WERI-Rb-1 (cell line): ENCODE data around the gene SLC35G6.
"Not testable (repeated sequence)": the region's sequence is repeated elsewhere in the genome, so short reads cannot be mapped to it uniquely, and the experiment has no call there.

Experiments
- DNase-seq: peaks from one replicate; pipeline ENCODE4 v3.0.0-alpha.2; 2020
- H3K27ac ChIP-seq: fragments of 250-450 bp; sonication (Bioruptor Pico); 2 replicates; pipeline ENCODE4 v1.5.1; 2020; ENCODE audit warnings: mild to moderate bottlenecking, moderate library complexity
- H3K27me3 ChIP-seq: fragments of 250-450 bp; sonication (Bioruptor Pico); 2 replicates; pipeline ENCODE4 v1.5.1; 2021; ENCODE audit warnings: mild to moderate bottlenecking, low read depth, moderate library complexity; ENCODE audit not compliant: insufficient read depth, severe bottlenecking
- H3K36me3 ChIP-seq: fragments of 250-450 bp; sonication (Bioruptor Pico); 2 replicates; pipeline ENCODE4 v1.5.1; 2020; ENCODE audit warnings: mild to moderate bottlenecking, moderate library complexity
- H3K4me3 ChIP-seq: 2 replicates; pipeline ENCODE4 v1.5.1; 2011; ENCODE audit warnings: low read depth, mild to moderate bottlenecking, control low read depth, low read length
- H3K9me3 ChIP-seq: fragments of 250-450 bp; sonication (Bioruptor Pico); 2 replicates; pipeline ENCODE4 v1.5.1; 2021; ENCODE audit warnings: mild to moderate bottlenecking, moderate library complexity; ENCODE audit not compliant: severe bottlenecking
- TF ChIP-seq, protein P1 (sequence below): IDR thresholded peaks from 2 replicates; pipeline ENCODE4 v1.5.1; 2011; ENCODE audit warnings: low read depth, mild to moderate bottlenecking, control low read depth, inconsistent platforms, low read length

SLC35G6 gene

DNA sequence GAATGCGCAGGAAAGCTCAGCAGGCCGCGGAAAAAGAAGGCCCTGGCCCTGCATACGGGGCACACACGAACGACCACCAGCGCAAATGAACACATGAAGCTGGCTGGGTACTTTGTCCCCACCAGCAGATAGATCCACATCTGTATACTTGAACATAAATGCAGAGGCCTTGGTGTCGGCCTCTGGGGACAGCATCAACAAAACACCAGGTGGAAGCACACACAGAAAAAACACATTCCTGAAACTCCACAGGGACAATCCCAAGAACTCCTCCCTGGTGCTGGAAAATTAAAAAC is 1.2 kb upstream of the SLC35G6 start:
- Histone ChIP-seq H3K9me3 (no peaks in the 10 kb centered on the region), H3K4me3 (peak overlapping the region; percentile 67), H3K27me3 (no peaks in the 10 kb centered on the region), H3K36me3 (no peaks in the 10 kb centered on the region), H3K27ac (peak overlapping the region; percentile 97)
- TF ChIP-seq, protein P1, sequence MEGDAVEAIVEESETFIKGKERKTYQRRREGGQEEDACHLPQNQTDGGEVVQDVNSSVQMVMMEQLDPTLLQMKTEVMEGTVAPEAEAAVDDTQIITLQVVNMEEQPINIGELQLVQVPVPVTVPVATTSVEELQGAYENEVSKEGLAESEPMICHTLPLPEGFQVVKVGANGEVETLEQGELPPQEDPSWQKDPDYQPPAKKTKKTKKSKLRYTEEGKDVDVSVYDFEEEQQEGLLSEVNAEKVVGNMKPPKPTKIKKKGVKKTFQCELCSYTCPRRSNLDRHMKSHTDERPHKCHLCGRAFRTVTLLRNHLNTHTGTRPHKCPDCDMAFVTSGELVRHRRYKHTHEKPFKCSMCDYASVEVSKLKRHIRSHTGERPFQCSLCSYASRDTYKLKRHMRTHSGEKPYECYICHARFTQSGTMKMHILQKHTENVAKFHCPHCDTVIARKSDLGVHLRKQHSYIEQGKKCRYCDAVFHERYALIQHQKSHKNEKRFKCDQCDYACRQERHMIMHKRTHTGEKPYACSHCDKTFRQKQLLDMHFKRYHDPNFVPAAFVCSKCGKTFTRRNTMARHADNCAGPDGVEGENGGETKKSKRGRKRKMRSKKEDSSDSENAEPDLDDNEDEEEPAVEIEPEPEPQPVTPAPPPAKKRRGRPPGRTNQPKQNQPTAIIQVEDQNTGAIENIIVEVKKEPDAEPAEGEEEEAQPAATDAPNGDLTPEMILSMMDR, result no peak
- DNase-seq, result no peak

- Histone ChIP-seq H3K36me3 (peaks cover 14% of the 10 kb centered on the region), H3K4me3 (peak overlapping the region; percentile 97), H3K27ac (peak overlapping the region; percentile 61)
- DNase-seq, H3K27me3 ChIP-seq, H3K9me3 ChIP-seq: not testable (repeated sequence)
These were observed 846 bp downstream of the SLC35G6 start for GRCh38 chr17:7481842-7482741.

- not testable (repeated sequence) for DNase-seq, H3K27me3 ChIP-seq, H3K9me3 ChIP-seq
- Histone ChIP-seq H3K36me3 (peaks cover 20% of the 10 kb centered on the region), H3K27ac (peak overlapping the region; percentile 100), H3K4me3 (peak overlapping the region; percentile 97)
These were observed 1.5 kb downstream of the SLC35G6 start for GRCh38 chr17:7482742-7483088.

DNA sequence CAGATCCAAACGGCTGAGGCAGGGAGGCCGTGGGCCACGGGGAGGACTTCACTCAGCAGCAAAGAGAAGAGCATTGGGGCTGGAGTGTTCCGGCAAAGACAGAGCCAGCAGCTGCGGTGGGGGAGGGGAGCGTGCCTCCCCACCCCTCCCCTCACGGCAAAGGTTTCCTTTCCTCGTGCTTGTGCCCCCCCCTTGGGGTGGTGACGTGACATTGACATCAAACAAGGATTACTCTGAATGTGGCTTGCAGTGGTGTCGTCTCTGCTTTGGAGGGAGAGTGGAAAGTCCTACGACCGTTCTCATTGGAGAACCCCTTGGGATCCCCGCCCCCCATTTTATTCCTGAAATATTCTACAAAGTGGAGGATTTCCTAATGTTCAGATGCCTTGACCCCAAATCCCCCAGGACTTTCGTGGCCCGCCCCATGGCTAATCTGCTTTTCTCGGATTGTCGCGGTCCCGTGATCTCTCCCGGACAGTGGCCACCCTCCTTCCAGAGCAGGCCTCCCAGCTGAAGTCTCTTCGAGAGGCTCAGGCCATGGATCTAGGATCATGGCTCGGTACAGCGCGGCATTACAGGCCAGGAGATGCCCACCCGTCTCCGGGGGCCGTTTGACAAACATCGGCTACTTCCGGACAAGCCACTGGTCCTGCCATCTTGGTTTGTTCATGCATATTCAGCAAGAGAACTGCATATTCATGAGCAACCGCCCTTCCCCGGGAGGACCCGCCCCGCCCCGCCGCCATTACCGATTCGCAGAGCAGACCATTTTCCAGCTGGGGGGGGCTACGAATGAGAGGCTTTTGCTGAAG is 2.2 kb downstream of the SLC35G6 start:
- Histone ChIP-seq H3K27ac (peak overlapping the region; percentile 100), H3K36me3 (peaks cover 22% of the 10 kb centered on the region)
- TF ChIP-seq, protein P1, result no peak

GRCh38 chr17:7484067-7484918 is 3.0 kb downstream of the SLC35G6 start, which contains the start of gene POLR2A:
POLR2A (plus strand) TSS chr17:7484366.
- Histone ChIP-seq H3K4me3 (peak within 1 kb of the TSS; percentile 97), H3K9me3 (no peaks in the 10 kb centered on the region), H3K27me3 (no peaks in the 10 kb centered on the region), H3K36me3 (peaks cover 27% of the 10 kb centered on the region), H3K27ac (peak within 1 kb of the TSS; percentile 100)
- TF ChIP-seq, protein P1, result no peak
- peak; percentile 97 for DNase-seq

More for the DNA sequence above, 2.2 kb downstream of the SLC35G6 start:
- Histone ChIP-seq H3K27me3 (no peaks in the 10 kb centered on the region), H3K9me3 (no peaks in the 10 kb centered on the region), H3K4me3 (peak overlapping the region; percentile 97)
- peak; percentile 95 for DNase-seq

DNA sequence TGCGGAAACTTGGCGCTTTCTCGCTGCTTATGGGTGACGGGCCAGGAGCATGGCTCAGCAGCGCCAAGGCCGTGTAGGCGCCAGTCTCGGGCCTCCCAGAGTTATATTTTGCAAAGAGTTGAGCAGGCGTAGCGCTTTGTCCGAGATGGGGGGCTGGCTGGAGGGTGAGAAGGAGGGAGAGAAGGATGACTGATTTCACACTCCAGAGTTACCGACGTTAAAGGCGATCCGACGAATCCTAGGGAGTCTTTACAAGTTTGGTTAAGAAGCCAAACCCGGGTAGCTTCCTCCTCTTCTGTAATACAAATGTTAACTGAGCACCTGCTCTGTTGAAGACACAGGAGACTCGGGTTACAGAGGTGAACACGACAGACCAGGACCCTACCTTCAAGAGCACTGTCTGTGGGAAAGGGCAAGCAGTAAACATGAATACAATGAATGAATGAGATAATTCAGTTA is 3.7 kb downstream of the SLC35G6 start:
- H3K9me3 ChIP-seq, result no peaks in the 10 kb centered on the region
- H3K4me3 ChIP-seq, result peak overlapping the region; percentile 97
- DNase-seq, result no peak
- H3K36me3 ChIP-seq, result peaks cover 33% of the 10 kb centered on the region
- H3K27ac ChIP-seq, result peak overlapping the region; percentile 100
- H3K27me3 ChIP-seq, result no peaks in the 10 kb centered on the region
- TF ChIP-seq, protein P1, result peak; percentile 18; the same call in 1 of the 2 replicates
